Mesenteric fat pad (tissue), 1 donor: ENCODE results near the gene GRIK2. TPM values are rescaled to one million over a fixed set of nuclear protein-coding genes. Genes with fewer than 3 reads are reported as not detected.

ENCODE experiments used
- DNase-seq: peaks from one replicate; pipeline ENCODE4 v3.0.0-alpha.2; 2020; ENCODE audit warnings: low spot score
- total RNA-seq: library from RNA; stranded (reverse); fragmentation: NEBNext Ultra II Directional; extraction: Animal tissue kit (Norgen Biotek cat#: 25700); gene quantifications from one replicate; pipeline ENCODE4 v1.2.1, GENCODE V29; 2021
- donor health status: DM: yes; HTN: yes; CAD: no.

Gene GRIK2
- total RNA-seq, 1 donor from 2014 or later: not detected

- DNase-seq: no peak
Observed at GRCh38 chr6:101779051-101779844, 385.7 kb downstream of the GRIK2 start.

DNA sequence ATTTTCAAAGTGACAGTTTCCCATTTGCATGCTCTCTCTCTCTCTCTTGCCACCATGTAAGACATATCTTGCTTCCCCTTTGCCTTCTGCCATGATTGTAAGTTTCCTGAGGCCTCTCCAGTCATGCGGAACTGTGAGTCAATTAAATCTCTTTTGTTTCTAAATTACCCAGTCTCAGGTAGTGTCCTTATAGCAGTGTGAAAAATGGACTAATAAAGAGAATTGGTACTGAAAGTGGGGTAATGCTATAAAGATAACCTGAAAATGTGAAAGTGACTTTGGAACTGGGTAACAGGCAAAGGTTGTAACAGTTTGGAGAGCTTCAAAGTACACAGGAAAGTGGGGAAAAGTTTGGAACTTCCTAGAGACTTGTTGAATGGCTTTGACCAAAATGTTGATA lies 389.8 kb downstream of the GRIK2 start:
- DNase-seq: no peak

- DNase-seq: no peak
Observed at GRCh38 chr6:101784094-101784493, 390.6 kb downstream of the GRIK2 start.

GRCh38 chr6:101799531-101799930 lies 406.0 kb downstream of the GRIK2 start:
- no peak for DNase-seq

- no peak for DNase-seq
Observed at GRCh38 chr6:101800598-101800997, 407.1 kb downstream of the GRIK2 start.

- DNase-seq: no peak
Observed at GRCh38 chr6:101803136-101803535, 409.6 kb downstream of the GRIK2 start.

DNA sequence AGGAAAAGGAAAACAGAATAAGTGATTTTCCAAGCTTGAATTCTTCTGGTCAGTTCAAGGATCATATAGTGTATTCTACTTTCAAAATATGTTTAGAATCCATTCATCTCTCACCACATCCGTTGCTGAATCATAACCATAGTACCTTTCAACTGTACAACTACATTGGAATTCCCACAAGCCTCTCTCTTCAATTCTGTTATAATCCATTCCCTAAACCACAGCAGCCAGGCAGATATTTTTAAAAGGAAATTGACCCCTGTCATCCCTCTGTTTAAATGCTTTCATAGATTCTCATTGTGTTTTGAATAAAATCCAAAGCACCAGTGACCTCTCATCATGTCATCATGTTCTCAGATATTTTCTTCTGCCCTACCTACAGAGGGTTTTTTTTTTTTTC lies 412.7 kb downstream of the GRIK2 start:
- no peak for DNase-seq

DNA sequence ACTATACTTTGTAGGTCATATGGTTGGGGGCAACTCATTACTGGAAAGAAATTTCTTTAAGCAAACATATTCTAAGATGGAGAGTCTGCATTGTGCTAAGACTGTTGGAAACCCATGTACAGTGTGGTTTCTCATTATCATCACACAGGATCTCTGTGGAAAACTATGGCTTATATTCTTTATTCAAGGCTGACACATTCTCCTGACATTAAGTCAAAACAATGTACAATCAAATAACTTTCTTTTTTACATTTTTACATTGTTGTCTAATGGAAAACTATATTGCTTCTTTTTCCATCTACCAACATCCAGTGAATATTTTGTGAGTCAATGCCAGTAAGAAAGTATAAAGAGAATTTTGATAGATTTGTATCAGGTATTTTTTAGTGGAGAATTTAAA lies 417.6 kb downstream of the GRIK2 start:
- DNase-seq: no peak

GRCh38 chr6:101816716-101817115 lies 423.2 kb downstream of the GRIK2 start:
- DNase-seq: no peak

- no peak for DNase-seq
Observed at GRCh38 chr6:101818051-101818450, 424.5 kb downstream of the GRIK2 start.

- no peak for DNase-seq
Observed at GRCh38 chr6:101824551-101825345, 431.2 kb downstream of the GRIK2 start.

- DNase-seq: no peak
Observed at GRCh38 chr6:101826269-101826668, 432.8 kb downstream of the GRIK2 start.

GRCh38 chr6:101826678-101827077 lies 433.2 kb downstream of the GRIK2 start:
- no peak for DNase-seq

GRCh38 chr6:101830501-101831031 lies 437.1 kb downstream of the GRIK2 start:
- DNase-seq: no peak

DNA sequence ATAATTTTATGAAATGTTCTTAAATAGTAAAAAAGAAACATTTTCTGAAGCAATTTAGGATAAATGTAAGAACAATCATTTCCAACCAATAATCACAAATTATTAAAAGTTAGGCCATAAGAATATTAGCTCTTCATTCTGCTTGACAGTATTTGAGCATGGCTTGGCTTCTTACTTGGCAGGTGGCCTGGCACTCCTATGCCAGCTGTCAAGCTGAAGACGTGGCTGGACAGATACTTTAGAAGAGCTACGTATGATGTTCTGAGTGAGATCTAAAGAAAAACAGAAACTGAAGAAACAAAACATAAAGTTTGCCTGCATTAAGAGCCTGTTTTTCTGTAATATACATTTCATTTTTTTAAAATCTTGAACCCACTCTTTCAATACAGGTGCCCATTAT lies 438.9 kb downstream of the GRIK2 start:
- no peak for DNase-seq

- DNase-seq: no peak
Observed at GRCh38 chr6:101840100-101840499, 446.6 kb downstream of the GRIK2 start.

DNA sequence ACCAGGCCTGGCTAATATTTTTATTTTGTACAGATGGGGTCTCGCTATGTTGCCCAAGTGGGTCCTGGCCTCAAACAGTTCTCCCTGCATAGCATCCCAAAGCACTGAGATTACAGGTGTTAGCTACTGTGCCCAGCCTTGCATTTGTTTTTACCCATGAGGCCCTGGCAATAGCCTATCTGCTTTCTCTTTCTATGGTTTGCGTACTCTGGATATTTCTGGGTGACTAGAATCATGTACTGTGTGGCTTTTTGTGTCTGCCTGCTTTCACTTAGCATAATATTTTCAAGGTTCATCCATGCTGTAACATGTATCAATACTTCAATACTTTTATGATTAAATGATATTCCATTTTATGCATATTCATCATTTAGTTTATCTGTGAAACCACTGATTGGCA lies 451.7 kb downstream of the GRIK2 start:
- no peak for DNase-seq

DNA sequence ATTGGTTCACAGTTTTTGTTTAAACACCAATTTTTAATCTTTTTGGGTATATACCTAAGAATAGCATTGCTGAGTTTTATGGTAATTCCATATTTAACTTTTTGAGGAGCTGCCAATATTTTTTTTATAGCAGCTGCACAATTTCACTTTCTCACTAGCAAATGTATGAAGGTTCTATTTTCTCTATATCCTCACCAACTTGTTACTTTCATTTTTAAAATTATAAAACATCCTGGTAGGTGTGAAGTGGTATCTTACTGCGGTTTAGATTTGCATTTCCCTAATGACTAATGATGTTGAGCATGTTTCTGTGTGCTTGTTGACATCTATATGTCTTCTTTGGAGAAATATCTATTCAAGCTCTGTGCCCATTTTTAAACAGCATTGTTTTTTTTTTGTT lies 452.1 kb downstream of the GRIK2 start:
- no peak for DNase-seq

- DNase-seq: no peak
Observed at GRCh38 chr6:101847690-101848089, 454.2 kb downstream of the GRIK2 start.

GRCh38 chr6:101851911-101852310 lies 458.4 kb downstream of the GRIK2 start:
- no peak for DNase-seq

- no peak for DNase-seq
Observed at GRCh38 chr6:101853231-101854085, 459.9 kb downstream of the GRIK2 start.
